Mesothelial cell of epicardium (in vitro differentiated cells): Measurements from ENCODE around the gene ZNF837. TPM values are rescaled to one million over a fixed set of nuclear protein-coding genes. Genes with fewer than 3 reads are reported as not detected.

Experiments used
- DNase-seq, 2 experiments: peaks; one replicate each; pipeline ENCODE4 v3.0.0; 2021; ENCODE audit warnings: low spot score in 2 of 2; ENCODE audit not compliant: unreplicated experiment in 2 of 2
- H3K27ac Mint-ChIP-seq: 2 replicates; pipeline ENCODE4 v1.8.0; 2021; ENCODE audit warnings: mixed read lengths
- H3K27me3 Mint-ChIP-seq: 2 replicates; pipeline ENCODE4 v1.8.0; 2021; ENCODE audit warnings: low read depth, mixed read lengths
- H3K36me3 Mint-ChIP-seq: 2 replicates; pipeline ENCODE4 v1.8.0; 2021; ENCODE audit warnings: mixed read lengths
- H3K4me1 Mint-ChIP-seq: 2 replicates; pipeline ENCODE4 v1.8.0; 2021; ENCODE audit warnings: mixed read lengths
- H3K4me3 Mint-ChIP-seq: 2 replicates; pipeline ENCODE4 v1.8.0; 2021; ENCODE audit warnings: mild to moderate bottlenecking, moderate library complexity, mixed read lengths
- H3K9me3 Mint-ChIP-seq: 2 replicates; pipeline ENCODE4 v1.8.0; 2021; ENCODE audit warnings: mixed read lengths
- CTCF ChIP-seq: fragments of 200-600 bp; sonication (generic); IDR thresholded peaks from one replicate; pipeline ENCODE4 v1.5.0; 2021; ENCODE audit warnings: antibody characterized with exemption; ENCODE audit not compliant: unreplicated experiment
- total RNA-seq: library from RNA; stranded (reverse); gene quantifications from 3 replicates; pipeline ENCODE4 v1.2.1, GENCODE V29; 2021

Gene ZNF837
- 3.1 to 4.2 TPM (median 3.9 TPM) in 3 replicates for total RNA-seq

- H3K36me3 Mint-ChIP-seq, result no peaks in the 10 kb centered on the region
These were observed at the start of gene ZNF837 for GRCh38 chr19:58380662-58381459. ZNF837 (minus strand) TSS chr19:58381030; CDS start chr19:58369332, 11,698 bp downstream.

GRCh38 chr19:58429745-58430144, 48.9 kb upstream of the ZNF837 start:
- H3K36me3 Mint-ChIP-seq, result peaks cover 62% of the 10 kb centered on the region
- no peak overlapping the region for H3K27ac Mint-ChIP-seq
- H3K27me3 Mint-ChIP-seq, result no peaks in the 10 kb centered on the region
- no peaks in the 10 kb centered on the region for H3K4me1 Mint-ChIP-seq
- TF ChIP-seq CTCF, result no peak
- no peak for DNase-seq
- H3K4me3 Mint-ChIP-seq, result no peak overlapping the region
- H3K9me3 Mint-ChIP-seq, result peaks cover 58% of the 10 kb centered on the region

More at GRCh38 chr19:58380662-58381459, at the start of gene ZNF837:
- peak; percentile 95 to 96 for DNase-seq
- no peak for TF ChIP-seq CTCF
- H3K27me3 Mint-ChIP-seq, result no peaks in the 10 kb centered on the region
- peak within 1 kb of the TSS; percentile 86 for H3K4me3 Mint-ChIP-seq
- H3K9me3 Mint-ChIP-seq, result no peaks in the 10 kb centered on the region
- peaks cover 20% of the 10 kb centered on the region for H3K4me1 Mint-ChIP-seq
- peak within 1 kb of the TSS; percentile 96 for H3K27ac Mint-ChIP-seq

- peaks cover 56% of the 10 kb centered on the region for H3K9me3 Mint-ChIP-seq
- DNase-seq, result no peak
These were observed 47.8 kb upstream of the ZNF837 start for GRCh38 chr19:58428617-58429016.

GRCh38 chr19:58417071-58417470, 36.2 kb upstream of the ZNF837 start:
- Mint-ChIP-seq H3K27me3 (no peaks in the 10 kb centered on the region), H3K36me3 (peaks cover 47% of the 10 kb centered on the region), H3K4me1 (no peaks in the 10 kb centered on the region), H3K9me3 (peaks cover 12% of the 10 kb centered on the region), H3K4me3 (no peak overlapping the region), H3K27ac (no peak overlapping the region)
- TF ChIP-seq CTCF, result no peak
- no peak for DNase-seq

More at GRCh38 chr19:58428617-58429016, 47.8 kb upstream of the ZNF837 start:
- no peaks in the 10 kb centered on the region for H3K27me3 Mint-ChIP-seq
- no peak overlapping the region for H3K27ac Mint-ChIP-seq
- no peaks in the 10 kb centered on the region for H3K4me1 Mint-ChIP-seq
- peaks cover 57% of the 10 kb centered on the region for H3K36me3 Mint-ChIP-seq
- TF ChIP-seq CTCF, result no peak
- no peak overlapping the region for H3K4me3 Mint-ChIP-seq

GRCh38 chr19:58416604-58417003, 35.8 kb upstream of the ZNF837 start:
- no peak overlapping the region for H3K27ac Mint-ChIP-seq
- TF ChIP-seq CTCF, result no peak

More at GRCh38 chr19:58416604-58417003, 35.8 kb upstream of the ZNF837 start:
- Mint-ChIP-seq H3K4me1 (no peaks in the 10 kb centered on the region), H3K36me3 (peaks cover 45% of the 10 kb centered on the region), H3K4me3 (no peak overlapping the region), H3K27me3 (no peaks in the 10 kb centered on the region), H3K9me3 (peaks cover 12% of the 10 kb centered on the region)
- no peak for DNase-seq
